ENCODE data around the gene IFNAR1. TPM values are rescaled to one million over a fixed set of nuclear protein-coding genes. Genes with fewer than 3 reads are reported as not detected.

IFNAR1 gene
- total RNA-seq, 1 donor from 2014 or later = 24.4 TPM

DNA sequence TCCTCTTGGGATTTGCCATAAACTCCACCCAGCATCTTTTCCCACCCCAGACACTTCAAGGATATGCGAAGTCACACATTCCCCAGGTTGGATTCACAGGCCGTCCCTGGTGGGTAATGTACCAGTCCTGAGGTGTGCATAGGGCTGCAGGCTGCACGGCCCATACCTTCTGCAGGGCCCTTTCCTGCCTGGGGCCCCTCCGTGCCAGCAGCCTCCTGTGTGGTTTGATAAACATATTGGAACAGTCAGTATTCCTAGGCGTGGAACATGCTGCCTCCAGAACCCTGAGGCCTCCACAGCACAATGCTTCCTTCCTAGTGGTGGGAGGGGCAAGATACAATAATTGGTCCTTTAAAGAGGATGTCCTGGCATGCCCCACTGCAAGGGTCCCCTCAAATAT is 32.0 kb upstream of the IFNAR1 start:
- intact Hi-C loops (cut with micrococcal nuclease) = no loop called here
- Histone ChIP-seq H3K4me1 (peaks cover 36% of the 10 kb centered on the region), H3K27ac (replicated peaks) (peak overlapping the region; percentile 11), H3K27me3 (ENCODE audit: low read depth) (no peaks in the 10 kb centered on the region), H3K4me3 (no peak overlapping the region), H3K36me3 (peaks cover 36% of the 10 kb centered on the region), H3K9me3 (replicated peaks) (no peaks in the 10 kb centered on the region)
- no peak for DNase-seq
- TF ChIP-seq, protein P1, sequence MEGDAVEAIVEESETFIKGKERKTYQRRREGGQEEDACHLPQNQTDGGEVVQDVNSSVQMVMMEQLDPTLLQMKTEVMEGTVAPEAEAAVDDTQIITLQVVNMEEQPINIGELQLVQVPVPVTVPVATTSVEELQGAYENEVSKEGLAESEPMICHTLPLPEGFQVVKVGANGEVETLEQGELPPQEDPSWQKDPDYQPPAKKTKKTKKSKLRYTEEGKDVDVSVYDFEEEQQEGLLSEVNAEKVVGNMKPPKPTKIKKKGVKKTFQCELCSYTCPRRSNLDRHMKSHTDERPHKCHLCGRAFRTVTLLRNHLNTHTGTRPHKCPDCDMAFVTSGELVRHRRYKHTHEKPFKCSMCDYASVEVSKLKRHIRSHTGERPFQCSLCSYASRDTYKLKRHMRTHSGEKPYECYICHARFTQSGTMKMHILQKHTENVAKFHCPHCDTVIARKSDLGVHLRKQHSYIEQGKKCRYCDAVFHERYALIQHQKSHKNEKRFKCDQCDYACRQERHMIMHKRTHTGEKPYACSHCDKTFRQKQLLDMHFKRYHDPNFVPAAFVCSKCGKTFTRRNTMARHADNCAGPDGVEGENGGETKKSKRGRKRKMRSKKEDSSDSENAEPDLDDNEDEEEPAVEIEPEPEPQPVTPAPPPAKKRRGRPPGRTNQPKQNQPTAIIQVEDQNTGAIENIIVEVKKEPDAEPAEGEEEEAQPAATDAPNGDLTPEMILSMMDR (IDR thresholded peaks at IDR 0.05; ENCODE audit: borderline replicate concordance) = no peak

DNA sequence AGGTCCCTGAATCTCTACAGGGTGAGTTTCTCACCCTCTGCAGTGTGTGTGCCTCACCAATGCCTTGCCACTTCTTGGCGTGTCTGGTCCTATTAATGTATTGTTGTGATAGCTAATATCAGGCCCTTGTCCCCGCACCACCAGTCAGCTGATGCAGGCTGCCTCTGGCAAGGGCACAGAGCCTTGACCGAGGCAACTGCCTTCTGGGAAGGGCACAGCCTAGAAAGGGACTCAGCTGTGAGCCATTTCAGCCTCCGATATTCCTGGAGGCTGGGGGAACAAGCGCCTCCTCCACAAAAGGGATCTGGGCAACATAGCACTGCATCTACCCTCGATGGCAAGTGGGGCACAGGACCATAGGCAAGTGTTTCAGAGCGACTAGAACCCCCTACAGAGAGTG is 31.6 kb upstream of the IFNAR1 start:
- intact Hi-C loops (cut with micrococcal nuclease) = no loop called here
- Histone ChIP-seq H3K27me3 (ENCODE audit: low read depth) (no peaks in the 10 kb centered on the region), H3K4me3 (no peak overlapping the region), H3K36me3 (peaks cover 36% of the 10 kb centered on the region), H3K4me1 (peaks cover 33% of the 10 kb centered on the region), H3K9me3 (replicated peaks) (no peaks in the 10 kb centered on the region), H3K27ac (replicated peaks) (peak overlapping the region; percentile 11)
- TF ChIP-seq, protein P1 (IDR thresholded peaks at IDR 0.05; ENCODE audit: borderline replicate concordance) = no peak
- DNase-seq = no peak

DNA sequence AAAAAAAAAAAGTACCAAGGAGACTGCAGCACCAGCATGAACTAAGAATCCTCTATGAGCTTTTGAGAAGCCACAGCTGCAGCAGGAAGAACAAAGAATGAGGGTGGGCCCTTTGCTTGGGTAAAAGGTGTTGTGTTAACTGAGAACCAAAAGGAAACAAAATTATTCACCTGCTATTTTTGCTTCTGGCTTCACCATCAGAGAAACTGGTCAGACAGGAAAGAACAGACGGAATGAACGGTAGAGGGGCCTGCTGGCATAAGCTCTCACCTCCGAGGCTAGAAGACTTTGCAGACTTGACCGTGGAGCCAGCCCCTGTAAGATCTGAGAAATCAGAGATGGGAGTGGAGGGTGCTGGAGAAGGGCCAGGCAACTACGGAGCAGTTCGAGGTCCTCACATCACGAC is 31.0 kb upstream of the IFNAR1 start:
- no peaks in the 10 kb centered on the region for H3K9me3 ChIP-seq (replicated peaks)
- peaks cover 36% of the 10 kb centered on the region for H3K36me3 ChIP-seq
- H3K4me1 ChIP-seq = peaks cover 28% of the 10 kb centered on the region
- intact Hi-C loops (cut with micrococcal nuclease) = no loop called here
- H3K27me3 ChIP-seq (ENCODE audit: low read depth) = no peaks in the 10 kb centered on the region
- no peak for DNase-seq
- TF ChIP-seq, protein P1 (IDR thresholded peaks at IDR 0.05; ENCODE audit: borderline replicate concordance) = no peak
- H3K27ac ChIP-seq (replicated peaks) = no peak overlapping the region
- H3K4me3 ChIP-seq = no peak overlapping the region

DNA sequence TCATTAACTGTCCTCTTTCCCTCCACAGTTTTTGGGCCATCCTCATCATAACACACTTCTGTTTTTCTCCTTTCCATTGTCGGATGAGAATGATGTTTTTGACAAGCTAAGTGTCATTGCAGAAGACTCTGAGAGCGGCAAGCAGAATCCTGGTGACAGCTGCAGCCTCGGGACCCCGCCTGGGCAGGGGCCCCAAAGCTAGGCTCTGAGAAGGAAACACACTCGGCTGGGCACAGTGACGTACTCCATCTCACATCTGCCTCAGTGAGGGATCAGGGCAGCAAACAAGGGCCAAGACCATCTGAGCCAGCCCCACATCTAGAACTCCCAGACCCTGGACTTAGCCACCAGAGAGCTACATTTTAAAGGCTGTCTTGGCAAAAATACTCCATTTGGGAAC is 28.6 kb upstream of the IFNAR1 start:
- Histone ChIP-seq H3K27me3 (ENCODE audit: low read depth) (no peaks in the 10 kb centered on the region), H3K4me1 (peaks cover 45% of the 10 kb centered on the region), H3K36me3 (peaks cover 30% of the 10 kb centered on the region), H3K27ac (replicated peaks) (no peak overlapping the region), H3K4me3 (no peak overlapping the region), H3K9me3 (replicated peaks) (no peaks in the 10 kb centered on the region)
- TF ChIP-seq, protein P1 (IDR thresholded peaks at IDR 0.05; ENCODE audit: borderline replicate concordance) = no peak
- no peak for DNase-seq
- intact Hi-C loops (cut with micrococcal nuclease) = no loop called here

DNA sequence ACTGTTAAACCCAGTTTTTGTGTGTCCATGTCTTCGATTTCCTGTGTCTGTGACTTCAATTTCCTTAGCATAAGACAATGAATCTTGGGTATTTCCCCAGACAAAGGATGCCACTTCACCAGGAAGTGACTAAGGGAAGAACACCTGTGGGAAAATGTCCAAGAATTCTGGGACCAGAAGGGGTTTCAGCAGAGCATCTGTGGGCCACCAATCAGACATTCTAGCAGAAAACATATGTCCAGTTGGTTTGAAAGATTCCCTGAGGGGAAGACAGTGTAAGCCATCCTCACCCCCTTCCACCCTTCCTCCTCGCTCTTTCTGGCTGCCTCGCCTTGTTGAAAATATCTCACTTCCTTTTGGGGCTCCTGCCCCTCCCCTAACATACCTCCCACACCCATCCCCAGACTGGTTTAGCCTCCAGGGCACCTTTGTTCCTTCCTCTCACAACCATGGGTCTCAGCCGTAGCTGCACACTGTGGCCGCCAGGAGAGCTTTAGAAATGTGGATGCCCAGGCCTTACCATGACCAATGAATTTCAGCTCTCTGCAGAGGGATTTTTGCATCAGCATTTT is 25.5 kb upstream of the IFNAR1 start:
- Histone ChIP-seq H3K27ac (replicated peaks) (peak overlapping the region; percentile 27), H3K4me1 (peaks cover 36% of the 10 kb centered on the region), H3K9me3 (replicated peaks) (no peaks in the 10 kb centered on the region), H3K27me3 (ENCODE audit: low read depth) (no peaks in the 10 kb centered on the region), H3K4me3 (no peak overlapping the region), H3K36me3 (peaks cover 17% of the 10 kb centered on the region)
- intact Hi-C loops (cut with micrococcal nuclease) = no loop called here
- DNase-seq = no peak
- TF ChIP-seq, protein P1 (IDR thresholded peaks at IDR 0.05; ENCODE audit: borderline replicate concordance) = no peak
